HG02623 (cell line): ENCODE results near the gene C2CD4C.
"Not testable (repeated sequence)": the region's sequence is repeated elsewhere in the genome, so short reads cannot be mapped to it uniquely, and the experiment has no call there.

Experiments used
- ATAC-seq: cut with Tn5 transposase; IDR thresholded peaks from one replicate; pipeline ENCODE4 v1.9.1; 2021; ENCODE audit warnings: moderate library complexity; ENCODE audit not compliant: unreplicated experiment

Gene C2CD4C

GRCh38 chr19:402786-403185, 6.2 kb downstream of the C2CD4C start:
- no peak for ATAC-seq

DNA sequence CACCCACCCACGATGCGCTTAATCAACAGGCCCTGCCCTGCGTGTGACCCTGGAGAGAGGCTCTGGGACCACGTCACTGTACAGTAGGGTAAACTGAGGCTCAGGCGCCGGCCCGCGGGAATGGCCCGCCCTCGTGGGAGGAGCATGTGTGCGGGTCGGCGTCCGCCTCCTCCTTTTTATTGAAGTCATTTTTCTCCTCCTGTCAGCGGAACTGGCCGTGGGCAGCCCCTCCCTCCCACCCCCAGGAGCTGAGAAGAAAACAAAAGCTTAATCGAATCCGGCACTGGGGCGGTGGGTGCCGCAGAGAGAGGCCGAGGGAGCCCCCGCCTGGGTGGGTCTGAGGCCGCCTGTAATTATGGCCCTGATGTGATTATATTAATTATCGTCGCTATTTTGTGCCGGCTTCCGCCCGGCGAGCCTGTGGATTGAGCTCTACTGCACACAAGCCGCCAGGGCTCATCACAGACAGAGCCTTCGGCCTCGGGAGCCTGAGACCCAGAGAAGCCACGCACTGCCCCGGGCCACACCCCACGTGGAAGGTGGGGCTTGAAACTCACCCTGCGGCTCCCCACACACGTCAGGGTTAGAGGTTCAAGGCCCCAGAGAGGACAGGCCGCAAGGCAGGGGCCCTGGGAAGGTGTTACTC, 7.0 kb downstream of the C2CD4C start:
- no peak for ATAC-seq

- ATAC-seq = no peak
Measured at GRCh38 chr19:400976-401865, 7.7 kb downstream of the C2CD4C start.

GRCh38 chr19:399370-399769, 9.6 kb downstream of the C2CD4C start:
- ATAC-seq = no peak

- no peak for ATAC-seq
Measured at GRCh38 chr19:398719-399118, 10.2 kb downstream of the C2CD4C start.

DNA sequence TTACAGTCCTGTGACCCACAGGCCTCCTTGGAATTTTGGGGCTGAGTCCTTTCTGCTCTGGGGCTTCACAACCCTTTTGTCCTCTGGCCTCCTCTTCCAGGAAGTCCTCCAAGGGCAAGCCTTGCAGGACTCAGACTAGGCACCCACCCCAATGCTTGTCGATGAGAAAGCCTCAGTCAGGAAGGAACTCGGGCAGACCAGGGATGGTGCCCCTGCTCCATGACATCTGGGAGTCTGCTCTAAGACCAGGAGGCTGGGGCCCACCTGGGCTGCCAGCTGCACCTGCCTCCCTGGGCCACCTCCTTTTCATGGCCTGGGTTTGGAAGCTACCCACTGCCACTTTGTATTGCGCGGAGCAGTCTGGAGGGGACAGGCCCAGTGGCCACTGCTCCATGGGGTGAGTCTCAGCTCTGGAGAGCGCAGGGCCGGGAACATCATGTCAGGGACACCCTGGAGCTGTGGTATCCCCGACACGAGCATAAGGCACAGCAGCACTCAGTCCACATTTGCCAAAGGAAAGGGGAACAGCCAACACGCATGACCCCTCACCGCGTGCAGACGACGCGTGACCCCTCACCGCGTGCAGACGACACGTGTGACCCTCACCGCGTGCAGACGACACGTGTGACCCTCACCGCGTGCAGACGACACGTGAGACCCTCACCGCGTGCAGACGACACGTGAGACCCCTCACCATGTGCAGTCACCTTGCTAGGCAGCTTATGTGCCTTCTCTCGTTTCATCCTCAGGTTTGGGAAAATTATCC, 10.8 kb downstream of the C2CD4C start:
- no peak for ATAC-seq

GRCh38 chr19:397321-397720, 11.6 kb downstream of the C2CD4C start:
- ATAC-seq = no peak

GRCh38 chr19:395467-395866, 13.5 kb downstream of the C2CD4C start:
- ATAC-seq = no peak

DNA sequence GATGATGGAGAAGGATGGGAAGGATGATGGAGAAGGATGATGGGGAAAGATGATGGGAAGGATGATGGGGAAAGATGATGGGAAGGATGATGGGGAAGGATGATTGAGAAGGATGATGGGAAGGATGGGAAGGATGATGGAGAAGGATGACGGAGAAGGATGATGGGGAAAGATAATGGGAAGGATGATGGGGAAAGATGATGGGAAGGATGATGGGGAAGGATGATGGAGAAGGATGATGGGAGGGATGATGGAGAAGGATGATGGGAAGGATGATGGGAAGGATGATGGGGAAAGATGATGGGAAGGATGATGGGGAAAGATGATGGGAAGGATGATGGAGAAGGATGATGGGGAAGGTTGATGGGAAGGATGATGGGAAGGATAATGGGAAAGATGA, 14.1 kb downstream of the C2CD4C start:
- not testable (repeated sequence) for ATAC-seq

DNA sequence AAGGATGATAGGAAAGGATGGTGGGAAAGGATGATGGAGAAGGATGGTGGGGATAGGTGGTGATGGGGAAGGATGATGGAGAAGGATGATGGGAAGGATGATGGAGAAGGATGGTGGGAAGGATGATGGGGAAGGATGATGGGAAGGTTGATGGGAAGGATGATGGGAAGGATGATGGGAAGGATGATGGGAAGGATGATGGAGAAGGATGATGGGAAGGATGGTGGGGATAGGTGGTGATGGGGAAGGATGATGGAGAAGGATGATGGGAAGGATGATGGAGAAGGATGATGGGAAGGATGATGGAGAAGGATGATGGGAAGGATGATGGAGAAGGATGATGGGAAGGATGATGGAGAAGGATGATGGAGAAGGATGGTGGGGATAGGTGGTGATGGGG, 15.4 kb downstream of the C2CD4C start:
- not testable (repeated sequence) for ATAC-seq

DNA sequence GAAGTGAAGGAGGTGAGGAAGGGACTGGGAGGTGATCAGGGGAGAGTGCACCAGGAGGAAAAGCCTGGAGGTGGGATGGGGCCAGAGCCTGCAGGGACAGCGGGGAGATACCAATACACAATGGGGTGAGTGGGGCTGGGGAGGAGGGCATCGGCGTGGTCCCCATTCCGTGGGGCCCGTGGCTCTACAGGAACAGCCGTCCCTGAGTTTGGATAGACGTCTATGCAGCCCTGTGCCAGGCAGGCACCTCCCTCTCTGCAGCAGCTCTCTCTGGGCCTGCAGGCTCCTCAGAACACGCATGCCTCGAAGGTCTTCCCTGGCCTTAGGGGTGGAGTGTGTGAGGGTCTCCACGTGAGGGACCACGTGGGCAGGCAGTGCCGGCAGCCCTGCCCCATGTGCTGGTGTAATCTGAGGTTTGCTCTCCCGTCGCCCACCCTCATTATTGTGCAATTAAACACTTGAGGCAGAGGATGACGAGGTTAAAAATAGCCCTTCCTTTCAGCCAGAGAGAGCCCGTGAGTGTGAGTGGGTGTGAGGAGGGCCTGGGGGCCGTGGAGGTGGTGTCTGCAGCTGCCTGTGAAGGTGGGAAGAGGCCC, 16.5 kb downstream of the C2CD4C start:
- ATAC-seq = no peak

- no peak for ATAC-seq
Measured at GRCh38 chr19:391726-392374, 17.1 kb downstream of the C2CD4C start.

DNA sequence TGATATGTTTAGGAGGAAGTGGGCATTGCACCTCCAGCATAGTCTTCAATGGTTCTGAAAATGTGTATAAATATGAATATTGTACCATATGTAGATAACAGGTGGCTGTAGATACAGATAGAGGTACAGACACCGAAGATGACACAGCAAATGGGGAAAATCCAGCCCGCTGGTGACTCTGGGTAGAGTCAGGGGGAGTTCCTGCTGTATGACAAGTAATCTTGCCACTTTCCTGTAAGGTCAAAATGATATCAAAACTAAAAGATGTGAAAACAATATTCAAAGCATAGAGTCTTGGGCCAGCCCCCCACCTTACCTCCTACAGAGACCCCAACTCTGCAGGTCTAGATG, 17.8 kb downstream of the C2CD4C start:
- ATAC-seq = no peak

DNA sequence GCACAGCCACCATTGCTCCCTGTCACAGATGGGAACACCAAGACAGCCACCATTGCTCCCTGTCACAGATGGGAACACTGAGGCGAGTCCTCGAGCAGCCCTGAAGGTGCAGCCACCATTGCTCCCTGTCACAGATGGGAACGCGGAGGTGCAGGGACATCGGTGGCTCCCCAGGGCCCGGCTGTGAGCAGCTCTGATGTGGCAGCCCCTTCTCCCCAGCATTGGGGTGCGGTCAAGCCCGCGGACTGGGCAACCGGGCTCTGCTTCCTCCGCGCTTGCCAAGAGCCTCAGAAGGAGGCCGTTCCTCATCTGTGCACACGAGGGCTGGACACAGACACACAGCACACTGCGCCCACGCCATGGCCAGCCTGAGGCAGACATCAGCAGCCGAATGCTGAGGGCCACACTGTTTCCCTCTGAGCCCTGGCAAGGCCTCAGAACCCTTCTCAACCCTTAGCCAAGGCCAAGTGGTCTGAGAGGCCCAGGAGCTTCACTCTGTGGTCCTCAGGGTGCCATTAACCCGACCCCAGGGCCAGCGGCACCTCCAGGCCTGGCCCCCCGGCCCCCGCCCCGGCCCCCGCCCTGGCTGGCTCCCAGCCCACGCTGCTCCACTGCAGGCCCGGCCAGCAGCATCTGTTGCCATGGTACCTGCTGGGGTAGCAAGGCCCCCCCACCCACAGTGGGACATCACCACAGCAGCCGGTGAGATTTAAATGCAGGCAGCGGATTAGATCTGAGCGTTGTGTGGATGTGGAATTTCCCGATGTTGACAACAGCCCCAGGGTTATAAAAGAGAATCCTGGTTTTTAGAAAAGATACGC, 18.4 kb downstream of the C2CD4C start:
- ATAC-seq = no peak

DNA sequence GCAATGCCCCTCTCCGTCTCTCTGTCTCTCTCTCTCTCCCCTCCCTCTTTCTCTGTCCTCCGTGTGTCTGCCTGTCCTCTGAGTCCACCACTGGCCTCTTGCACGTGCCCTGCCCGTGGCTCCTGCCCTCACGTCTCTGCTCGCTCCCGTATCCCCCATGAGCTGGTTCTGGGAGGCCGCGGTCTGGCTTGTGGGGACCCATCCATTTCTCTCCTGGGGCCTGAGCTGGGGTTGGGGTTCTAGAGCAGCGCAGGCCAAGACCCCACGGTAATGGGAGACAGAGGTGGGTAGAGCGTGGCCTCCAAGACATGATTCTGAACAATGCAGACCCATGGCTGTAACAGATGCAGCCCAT, 19.0 kb downstream of the C2CD4C start:
- no peak for ATAC-seq

GRCh38 chr19:389255-389934, 19.6 kb downstream of the C2CD4C start:
- no peak for ATAC-seq

DNA sequence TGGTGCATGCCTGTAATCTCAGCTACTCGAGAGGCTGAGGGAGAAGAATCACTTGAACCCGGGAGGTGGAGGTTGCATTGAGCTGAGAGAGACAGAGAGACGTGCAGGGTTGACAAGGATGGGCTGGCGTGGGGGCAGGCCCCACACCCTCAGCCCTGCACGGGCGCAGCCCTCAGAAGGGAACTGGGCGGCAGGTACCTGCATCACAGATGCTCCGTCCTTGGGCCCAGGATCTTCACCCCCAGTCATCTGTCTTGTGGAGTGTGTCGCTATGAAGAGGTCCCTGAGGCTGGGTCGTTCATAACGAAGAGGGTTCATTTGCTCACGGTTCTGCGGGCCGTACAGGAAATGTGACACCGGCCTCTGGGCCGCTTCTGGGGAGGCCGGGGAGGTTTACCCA, 20.3 kb downstream of the C2CD4C start:
- no peak for ATAC-seq

- no peak for ATAC-seq
Measured at GRCh38 chr19:387777-388176, 21.2 kb downstream of the C2CD4C start.

- ATAC-seq = not testable (repeated sequence)
Measured at GRCh38 chr19:386632-387301, 22.2 kb downstream of the C2CD4C start.
